GM12801 (cell line): ENCODE measurements around the gene FAM167B.

Source experiments
- TF ChIP-seq, protein P1 (sequence below): IDR thresholded peaks from one replicate; pipeline ENCODE4 v1.5.1; 2011; ENCODE audit warnings: control low read depth; ENCODE audit not compliant: insufficient read length; ENCODE audit errors: extremely low read depth

Gene FAM167B

DNA sequence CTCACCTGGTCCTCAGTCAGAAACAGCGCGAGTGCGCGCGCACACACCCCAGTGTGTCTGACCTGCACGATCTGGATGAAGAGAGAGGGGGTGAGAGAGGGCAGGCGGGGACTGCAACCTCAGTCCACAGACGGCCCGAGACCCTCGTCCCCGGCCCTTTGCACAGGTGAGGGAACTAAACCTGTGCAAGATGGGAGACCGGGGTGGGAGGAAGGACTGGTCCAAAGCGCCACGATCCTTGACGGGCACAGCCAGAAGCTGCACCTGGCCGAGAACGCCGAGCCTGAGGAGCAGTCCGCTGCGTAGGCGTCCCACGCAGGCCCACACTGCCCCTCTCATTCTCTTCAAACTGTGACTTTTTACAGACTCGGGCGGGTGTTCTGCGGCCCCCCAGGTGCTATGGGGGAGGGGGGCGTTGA, 42.1 kb upstream of the FAM167B start:
- TF ChIP-seq, protein P1, sequence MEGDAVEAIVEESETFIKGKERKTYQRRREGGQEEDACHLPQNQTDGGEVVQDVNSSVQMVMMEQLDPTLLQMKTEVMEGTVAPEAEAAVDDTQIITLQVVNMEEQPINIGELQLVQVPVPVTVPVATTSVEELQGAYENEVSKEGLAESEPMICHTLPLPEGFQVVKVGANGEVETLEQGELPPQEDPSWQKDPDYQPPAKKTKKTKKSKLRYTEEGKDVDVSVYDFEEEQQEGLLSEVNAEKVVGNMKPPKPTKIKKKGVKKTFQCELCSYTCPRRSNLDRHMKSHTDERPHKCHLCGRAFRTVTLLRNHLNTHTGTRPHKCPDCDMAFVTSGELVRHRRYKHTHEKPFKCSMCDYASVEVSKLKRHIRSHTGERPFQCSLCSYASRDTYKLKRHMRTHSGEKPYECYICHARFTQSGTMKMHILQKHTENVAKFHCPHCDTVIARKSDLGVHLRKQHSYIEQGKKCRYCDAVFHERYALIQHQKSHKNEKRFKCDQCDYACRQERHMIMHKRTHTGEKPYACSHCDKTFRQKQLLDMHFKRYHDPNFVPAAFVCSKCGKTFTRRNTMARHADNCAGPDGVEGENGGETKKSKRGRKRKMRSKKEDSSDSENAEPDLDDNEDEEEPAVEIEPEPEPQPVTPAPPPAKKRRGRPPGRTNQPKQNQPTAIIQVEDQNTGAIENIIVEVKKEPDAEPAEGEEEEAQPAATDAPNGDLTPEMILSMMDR, result no peak

DNA sequence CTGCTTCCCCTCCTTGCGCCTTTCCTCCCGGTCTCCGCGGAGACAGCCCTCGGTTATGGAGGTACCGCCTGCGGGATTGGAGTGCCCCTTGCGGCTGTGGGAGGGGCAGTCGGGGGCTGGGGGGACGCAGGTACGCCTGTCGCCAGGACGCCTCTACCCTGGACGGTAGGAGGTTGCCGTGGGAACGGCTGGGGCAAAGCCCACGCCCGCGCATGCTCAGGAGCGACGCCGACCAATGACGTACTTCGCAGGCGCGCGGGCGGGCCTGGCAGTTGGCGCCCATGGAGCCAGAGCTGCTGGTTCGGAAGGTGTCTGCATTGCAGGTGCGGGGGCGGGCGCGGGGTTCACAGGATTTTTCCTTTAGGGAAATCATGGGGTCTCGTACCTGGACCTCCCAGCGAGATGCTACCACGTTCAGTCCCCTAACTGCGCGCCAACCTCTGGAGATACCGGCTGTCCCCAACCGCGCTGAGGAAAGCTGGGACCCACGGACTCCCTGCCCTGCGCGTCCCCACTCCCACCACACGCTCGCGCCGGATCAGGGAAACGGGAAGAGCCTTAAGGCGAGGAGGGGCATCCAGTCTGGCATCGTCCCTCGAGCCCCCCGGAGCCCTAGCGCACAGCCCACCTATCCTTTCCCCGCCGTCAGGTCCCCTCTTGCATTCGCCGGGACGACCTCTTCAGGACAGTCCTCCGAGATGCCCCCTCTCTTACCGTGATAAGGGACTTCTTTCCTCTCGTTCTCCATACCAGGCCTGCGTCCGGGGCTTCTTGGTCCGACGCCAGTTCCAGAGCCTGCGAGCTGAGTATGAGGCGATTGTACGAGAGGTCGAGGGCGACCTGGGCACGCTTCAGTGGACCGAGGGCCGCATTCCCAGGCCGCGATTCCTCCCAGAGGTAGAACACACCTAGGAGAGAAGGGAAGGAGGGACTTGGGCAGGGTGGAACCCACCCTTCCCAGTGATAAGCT, 41.3 kb upstream of the FAM167B start, which contains the start of gene IQCC:
Gene IQCC (plus strand): TSS at position 271 of the 970 bp plus-strand sequence. CDS start 11 bp downstream, at position 282.
- TF ChIP-seq, protein P1, result no peak

DNA sequence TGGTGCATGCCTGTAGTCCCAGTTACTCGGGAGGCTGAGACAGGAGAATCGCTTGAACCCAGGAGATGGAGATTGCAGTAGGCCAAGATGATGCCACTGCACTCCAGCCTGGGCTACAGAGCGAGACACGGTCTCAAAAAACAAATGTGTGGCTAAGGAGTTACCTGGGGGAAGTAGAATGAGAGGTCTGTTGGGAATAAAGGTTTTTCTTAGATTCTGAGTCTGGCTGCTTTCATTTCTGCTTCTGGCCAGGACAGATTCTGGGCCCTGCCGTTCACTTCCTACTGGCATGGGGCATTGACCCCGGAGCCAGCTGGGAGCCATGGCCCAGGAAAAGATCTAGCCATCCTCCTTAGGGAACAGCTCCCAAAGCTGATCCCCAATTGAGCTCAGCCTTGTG, 38.6 kb upstream of the FAM167B start:
- TF ChIP-seq, protein P1, result no peak

DNA sequence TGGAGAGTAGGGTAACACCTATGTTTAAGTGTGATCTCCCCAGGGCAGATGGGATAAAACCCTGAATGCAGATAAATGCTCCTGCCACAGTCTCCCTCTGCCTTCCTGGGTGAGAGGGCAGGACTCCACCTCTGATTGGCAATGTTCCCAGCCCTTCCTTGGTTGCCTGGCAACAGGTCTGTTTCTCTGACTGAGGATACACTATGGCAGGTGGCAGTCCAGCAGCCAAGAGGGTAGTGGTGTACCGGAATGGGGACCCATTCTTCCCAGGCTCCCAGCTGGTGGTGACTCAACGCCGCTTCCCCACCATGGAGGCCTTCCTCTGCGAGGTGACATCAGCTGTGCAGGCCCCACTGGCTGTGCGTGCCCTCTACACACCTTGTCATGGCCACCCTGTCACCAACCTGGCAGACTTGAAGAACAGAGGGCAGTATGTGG, 38.1 kb upstream of the FAM167B start, which contains the start of gene DCDC2B:
Gene DCDC2B (plus strand): TSS at position 199 of the 438 bp plus-strand sequence. CDS start 5 bp downstream, at position 204.
- TF ChIP-seq, protein P1, result no peak

DNA sequence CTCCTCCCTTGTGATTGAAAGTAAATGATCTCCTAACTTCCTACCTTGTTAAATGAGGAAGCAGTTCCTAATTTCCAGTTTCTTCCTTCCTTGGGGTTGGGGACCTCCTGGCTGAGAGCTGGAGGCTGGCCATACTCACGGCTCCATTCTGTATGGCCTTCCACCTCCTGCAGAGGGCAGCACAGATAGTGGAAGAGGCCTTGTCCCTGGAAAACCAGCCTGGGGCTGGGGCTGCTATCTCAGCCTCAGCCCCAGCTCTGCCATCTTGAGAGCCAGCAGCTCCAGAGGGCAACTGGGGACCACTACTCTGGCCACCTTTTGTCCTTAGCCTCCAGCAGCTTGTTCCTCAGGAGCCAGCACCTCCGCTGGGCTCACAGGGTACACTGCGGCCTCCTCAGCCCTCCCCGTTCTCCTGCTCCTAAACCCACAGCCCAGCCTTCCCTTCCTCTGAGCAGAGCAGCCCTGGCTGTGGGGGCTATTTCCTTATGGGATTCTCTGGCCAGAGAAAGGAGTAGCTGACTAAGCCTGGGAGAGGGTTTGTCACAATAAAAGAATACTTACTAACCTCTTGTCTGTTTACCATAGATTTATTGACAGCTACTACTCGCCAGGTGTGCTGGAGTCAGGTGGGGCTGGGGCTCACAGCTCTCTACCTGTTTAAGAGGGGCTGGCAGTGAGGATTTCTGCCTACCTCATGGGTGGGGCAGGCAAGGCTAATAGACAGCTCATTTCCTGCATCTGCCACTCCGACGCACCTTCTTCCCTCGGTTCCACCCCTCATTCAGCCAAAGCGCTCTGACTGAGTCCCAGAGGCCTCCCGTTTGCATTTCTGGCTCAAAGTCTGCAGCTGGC, 31.2 kb upstream of the FAM167B start:
- TF ChIP-seq, protein P1, result no peak

DNA sequence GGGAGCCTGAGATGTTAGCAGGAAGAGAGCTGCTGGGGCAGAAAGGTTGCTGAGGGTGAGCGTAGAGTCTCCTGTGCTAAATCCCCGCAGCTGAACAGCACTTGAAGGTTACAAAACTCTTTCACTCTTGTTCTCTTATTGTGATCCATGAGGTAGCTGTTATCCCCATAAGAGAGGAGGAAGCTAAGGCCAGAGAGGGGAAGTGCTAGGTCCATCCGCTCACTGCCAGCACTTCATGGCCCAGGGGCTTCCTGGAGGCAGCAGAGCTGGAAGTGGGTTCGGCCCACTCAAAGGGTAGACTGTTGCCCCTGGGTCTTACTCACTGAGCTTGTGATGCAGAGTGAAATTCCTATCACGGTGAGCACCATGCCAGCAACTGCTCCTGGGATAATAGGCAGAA, 30.5 kb upstream of the FAM167B start:
- TF ChIP-seq, protein P1, result no peak

DNA sequence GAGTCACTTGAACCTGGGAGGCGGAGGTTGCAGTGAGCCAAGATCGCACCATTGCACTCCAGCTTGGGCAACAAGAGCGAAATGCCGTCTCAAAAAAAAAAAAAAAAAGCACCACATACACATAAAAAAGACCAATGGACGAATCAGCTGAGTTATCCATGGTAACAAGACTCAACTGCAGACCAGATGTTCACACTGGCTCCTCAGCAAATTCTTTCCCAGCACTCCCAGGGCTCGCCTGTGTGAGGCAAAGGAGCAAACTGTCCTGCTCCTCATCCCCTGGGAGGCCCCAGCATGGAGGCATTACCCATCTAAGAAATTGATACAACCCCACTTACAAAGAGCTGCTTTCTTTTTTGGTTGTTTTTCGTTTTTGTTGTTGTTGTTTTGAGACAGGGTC, 28.0 kb upstream of the FAM167B start:
- TF ChIP-seq, protein P1, result no peak
